CD4-positive, alpha-beta T cell treated with Interleukin-17A for 1 hour (primary cell): ENCODE results near the gene C17orf67.

ENCODE experiments used
- DNase-seq: peaks from one replicate; pipeline ENCODE4 v3.0.0-alpha.2; 2020

Gene C17orf67

GRCh38 chr17:56833809-56834379 lies at the start of gene C17orf67, which contains the start of gene DGKE:
TSS of gene C17orf67 (minus strand) at chr17:56833920. CDS start at chr17:56815810, 18,110 bp downstream.
TSS of gene DGKE (plus strand) at chr17:56834151. CDS start at chr17:56834796, 645 bp downstream.
- DNase-seq: peak; percentile 99

DNA sequence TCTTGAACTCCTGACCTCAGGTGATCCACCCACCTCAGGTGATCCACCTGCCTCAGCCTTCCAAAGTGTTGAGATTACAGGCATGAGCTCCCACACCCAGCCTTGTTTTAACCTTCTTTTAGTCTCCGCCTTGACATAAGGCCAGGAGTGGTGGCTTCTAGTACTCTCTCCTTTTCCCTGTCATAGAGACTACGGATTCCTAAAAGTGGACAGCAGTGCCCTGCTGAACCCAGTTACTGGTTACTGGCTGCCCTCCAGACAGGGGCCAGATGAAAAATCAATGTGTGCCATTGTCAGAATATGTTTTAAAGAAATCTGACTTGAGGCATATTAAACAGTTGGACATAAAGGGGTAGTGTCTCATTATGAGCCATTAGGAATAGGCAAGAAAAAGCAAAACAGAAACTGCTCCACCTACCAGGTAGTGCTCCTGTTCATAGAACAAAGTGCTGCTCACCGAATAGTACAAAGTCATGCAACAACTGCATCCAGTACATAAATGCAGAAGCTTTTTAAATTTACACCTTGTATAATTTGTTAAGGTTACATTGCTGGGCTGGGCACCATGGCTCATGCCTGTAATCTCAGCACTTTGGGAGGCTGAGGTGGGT lies 48.1 kb upstream of the C17orf67 start:
- no peak for DNase-seq

DNA sequence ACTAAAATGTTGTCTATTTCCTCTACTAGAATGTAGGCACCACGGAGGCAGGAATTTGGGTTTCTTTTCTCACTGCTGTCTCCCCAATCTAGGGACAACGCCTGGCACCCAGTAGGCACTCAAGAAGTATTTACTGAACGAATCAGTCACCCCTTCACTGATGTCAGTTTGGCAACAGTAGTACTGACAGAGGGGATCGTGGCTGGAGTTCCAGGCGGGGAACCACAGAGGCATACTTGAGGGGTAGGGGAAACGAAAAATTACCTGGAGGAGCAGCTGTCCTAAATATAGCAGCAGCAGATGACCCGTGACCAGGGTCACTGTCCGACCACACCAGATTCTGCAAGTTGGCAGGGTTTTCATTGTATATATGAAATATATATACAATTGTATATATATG lies 46.9 kb upstream of the C17orf67 start:
- DNase-seq: no peak

- DNase-seq: no peak
These were observed 46.4 kb upstream of the C17orf67 start for GRCh38 chr17:56880133-56880532.

DNA sequence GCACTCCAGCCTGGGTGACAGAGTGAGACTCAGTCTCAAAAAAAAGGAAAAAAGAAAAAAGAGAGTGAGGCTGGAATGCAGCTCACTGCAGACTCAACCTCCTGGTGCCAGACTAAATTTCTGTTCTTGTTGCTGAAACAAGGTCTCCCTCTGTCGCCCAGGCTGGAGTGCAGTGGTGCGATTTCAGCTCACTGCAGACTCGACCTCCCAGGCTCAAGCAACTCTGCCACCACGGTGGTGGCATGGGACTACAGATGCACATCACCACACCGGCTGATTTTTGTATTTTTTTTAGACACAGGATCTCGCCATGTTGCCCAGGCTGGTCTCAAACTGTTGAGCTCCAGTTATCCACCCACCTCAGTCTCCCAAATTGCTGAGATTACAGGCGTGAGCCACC lies 45.6 kb upstream of the C17orf67 start:
- DNase-seq: no peak

GRCh38 chr17:56876766-56877179 lies 43.1 kb upstream of the C17orf67 start:
- no peak for DNase-seq

DNA sequence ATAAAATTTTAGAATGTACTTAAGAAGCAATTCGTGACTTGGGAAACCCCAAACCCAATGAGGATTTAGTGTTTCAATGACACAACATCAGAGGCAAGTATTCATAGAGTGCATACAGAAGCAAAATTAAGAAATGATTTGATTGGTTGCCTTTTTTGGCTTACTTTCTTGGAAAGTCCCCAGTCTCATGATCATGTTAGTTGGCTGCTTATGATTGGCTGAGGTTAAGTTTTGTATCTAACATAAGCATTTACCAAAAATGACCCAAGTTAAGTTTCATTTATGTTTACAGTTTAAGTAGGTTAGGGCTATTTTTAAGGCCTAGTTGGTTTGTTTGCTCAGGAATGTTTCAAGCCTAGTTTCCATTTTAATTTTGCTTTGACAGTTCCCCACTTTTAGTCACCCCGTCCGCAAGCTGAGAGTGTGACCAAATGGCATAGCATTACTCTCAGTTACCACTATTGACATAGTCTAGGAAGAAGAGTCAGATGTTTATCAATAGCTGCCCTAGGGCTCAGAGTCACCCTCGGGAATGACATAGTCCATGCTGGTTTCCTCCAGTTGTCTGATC lies 36.4 kb upstream of the C17orf67 start:
- no peak for DNase-seq

GRCh38 chr17:56868716-56869115 lies 35.0 kb upstream of the C17orf67 start:
- no peak for DNase-seq

- DNase-seq: no peak
These were observed 34.2 kb upstream of the C17orf67 start for GRCh38 chr17:56867948-56868376.

DNA sequence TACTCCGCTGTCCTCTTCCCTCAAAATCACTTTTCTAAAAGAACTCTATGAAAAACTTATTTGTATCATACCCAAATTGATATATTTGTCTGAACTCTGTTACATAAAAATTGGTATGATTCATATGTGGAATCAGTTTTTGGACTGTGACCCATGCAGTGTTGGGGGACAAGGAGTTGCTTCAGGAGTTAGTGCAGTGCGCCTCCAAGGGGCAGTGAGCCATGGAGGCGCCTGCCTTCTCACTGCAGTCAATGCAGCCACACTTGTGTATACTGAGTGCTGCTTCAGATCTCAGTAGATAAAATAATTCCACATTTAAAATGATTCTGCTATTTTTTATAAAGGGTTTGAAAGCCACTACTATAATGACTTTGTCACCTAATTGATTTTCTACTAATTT lies 32.8 kb upstream of the C17orf67 start:
- peak; percentile 8 for DNase-seq

GRCh38 chr17:56866076-56866475 lies 32.4 kb upstream of the C17orf67 start:
- no peak for DNase-seq

- DNase-seq: no peak
These were observed 30.3 kb upstream of the C17orf67 start for GRCh38 chr17:56863974-56864373.

DNA sequence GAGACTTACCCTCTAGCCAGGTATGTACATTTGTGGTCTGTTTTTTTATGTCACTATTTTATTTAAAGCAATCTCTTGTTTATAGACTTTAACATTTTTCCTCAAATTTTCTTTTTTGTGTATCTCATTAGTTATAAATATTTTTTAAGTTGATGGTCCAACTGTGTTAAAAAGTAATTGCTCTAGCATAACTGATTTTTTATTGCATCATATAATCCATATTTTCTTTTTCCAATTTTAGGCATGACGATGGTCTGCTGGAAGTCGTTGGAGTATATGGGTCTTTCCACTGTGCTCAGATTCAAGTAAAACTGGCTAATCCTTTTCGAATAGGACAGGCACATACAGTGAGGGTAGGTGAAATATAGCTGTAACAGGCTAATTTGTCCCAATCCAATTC lies 28.2 kb upstream of the C17orf67 start:
- DNase-seq: no peak

DNA sequence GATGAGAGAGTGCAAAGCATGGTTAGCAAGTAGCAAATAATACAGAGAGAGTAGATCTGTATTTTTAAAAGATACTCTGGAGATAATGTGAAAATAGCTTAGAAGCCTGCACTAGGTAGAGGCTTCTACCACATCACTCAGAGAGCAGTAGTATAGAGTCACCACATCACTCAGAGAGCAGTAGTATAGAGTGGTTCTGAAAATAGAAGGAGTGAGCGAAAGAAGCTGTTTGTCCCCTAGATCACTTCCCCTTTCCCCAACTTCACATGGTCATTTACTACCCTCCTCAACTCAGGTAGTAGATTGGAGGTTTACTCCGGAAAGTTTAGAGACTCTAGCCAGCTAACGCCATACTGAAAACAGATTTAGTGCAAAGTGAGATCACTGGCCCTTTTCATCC lies 17.3 kb upstream of the C17orf67 start:
- DNase-seq: no peak

- no peak for DNase-seq
These were observed 16.9 kb upstream of the C17orf67 start for GRCh38 chr17:56850591-56850990.

DNA sequence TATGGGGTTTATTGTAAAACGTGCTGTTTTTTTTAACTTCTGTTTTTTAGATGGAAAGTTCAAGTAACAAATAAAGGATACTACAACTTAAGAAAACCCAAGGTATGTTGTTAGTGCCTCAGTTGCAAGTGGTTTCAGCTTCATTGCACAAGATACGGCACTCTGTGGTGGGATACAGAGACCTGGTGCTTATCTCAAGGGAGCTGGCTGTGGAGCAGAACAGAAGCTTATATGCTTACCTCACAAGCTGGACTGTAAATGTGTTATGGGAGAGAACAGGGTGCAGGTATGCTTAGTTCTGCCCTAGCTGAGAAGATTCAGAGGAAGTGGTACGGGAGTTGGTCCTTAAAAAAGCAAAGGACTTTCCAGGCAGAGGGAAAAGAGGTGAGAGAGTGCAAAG lies 15.4 kb upstream of the C17orf67 start:
- DNase-seq: no peak

- no peak for DNase-seq
These were observed 13.4 kb upstream of the C17orf67 start for GRCh38 chr17:56847106-56847505.

DNA sequence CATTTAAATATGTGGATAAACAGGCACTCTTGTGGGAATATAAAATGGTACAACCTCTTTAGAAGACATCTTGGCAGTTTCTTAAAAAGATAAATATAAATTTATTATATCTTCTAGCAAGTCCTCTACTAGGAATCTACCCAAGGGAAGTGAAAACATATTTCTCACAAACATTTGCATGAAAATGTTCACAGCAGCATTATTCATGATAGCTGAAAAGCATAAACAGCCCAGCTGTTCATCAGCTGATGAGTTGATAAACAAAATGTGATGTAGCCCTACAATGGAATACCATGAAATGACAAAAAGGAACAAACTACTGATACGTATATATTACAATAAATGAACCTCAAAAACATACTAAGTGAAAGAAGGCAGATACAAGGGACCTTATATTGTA lies 12.2 kb upstream of the C17orf67 start:
- DNase-seq: no peak

DNA sequence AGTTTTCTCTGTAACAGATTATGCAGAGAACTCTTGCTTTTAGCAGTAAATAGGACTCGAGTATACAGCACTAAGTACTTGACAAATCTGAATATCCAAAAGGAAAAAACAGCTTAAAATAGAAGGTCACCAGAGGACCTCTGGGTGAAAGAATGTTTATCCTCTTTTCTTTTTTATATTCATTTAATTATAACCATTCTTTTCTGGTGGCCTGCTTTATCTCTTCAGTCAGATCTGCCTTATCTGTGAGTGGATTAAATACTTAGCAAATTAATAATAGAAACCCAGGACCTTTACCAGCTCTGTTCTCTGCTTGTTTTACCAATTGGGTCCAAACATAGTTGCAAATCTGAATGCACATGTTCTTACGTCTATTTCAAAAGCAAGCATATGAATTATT lies 8.9 kb upstream of the C17orf67 start:
- DNase-seq: no peak

GRCh38 chr17:56838687-56839086 lies 5.0 kb upstream of the C17orf67 start:
- no peak for DNase-seq

DNA sequence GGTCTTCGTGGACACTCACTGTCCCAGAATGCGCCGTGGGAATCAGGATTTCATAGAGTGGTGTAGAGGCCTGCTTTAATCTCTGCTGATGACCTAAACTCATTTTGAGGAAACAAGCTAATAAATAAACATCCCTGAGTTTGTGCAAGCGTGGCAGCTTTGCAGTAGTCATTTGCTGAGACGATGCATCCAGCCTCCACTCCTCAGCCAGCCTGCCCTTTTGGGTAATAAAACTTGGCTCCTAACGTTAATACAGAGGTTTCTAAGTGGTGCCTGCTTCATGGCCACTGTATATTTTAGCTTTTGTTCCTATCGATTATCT lies 1.5 kb upstream of the C17orf67 start:
- no peak for DNase-seq

GRCh38 chr17:56834380-56835263 lies 902 bp upstream of the C17orf67 start:
- peak; percentile 76 for DNase-seq

DNA sequence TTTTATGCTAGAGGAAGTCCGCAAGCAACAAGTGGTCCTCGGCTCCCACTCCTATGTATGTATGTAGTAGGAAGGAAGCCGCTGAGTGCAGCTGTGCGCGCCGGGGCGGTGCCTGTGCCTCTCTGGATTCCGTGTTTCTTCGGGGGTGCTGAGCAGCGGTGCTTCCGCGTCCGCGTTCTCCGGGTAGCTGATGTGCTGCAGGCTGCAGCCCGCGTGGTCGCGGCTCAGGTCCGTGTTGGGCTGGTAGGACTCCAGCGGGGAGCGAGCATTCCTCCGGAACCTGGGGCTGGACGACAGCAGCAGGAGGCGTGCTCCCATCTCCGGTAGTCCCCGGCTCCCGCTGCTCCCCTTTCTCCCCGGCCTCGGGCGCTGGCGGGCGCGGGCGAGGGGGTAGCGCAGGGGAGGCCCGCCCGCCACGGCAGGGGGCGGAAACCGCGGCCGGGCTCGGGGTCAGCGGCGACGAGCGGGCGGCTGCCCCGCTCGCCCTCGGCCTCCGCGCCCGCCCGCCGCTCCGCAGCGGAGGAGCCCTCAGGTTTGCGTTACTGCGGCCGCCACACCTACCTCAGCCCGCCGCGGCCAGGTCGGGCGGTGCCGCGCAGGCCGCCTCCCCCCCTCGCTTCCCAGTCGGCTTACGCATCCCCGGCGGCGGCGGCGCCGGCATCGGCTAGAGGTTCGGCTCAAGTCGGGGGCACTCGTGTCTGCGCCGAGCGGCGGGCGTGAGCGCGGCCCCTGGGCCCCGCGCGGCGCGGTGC lies 487 bp downstream of the C17orf67 start:
- peak; percentile 67 for DNase-seq
